ENCODE measurements around the gene TSNAX.

Gene TSNAX

GRCh38 chr1:231601824-231602672, 73.6 kb downstream of the TSNAX start:
- peak overlapping the region; percentile 69 for H3K27ac ChIP-seq
- no peak for TF ChIP-seq ZFX (IDR thresholded peaks at IDR 0.05; ENCODE audit: borderline replicate concordance)
- no peak for TF ChIP-seq CTCF (IDR thresholded peaks at IDR 0.05)

- H3K27ac ChIP-seq, result peak overlapping the region; percentile 69
- TF ChIP-seq CTCF (IDR thresholded peaks at IDR 0.05), result no peak
- no peak for TF ChIP-seq ZFX (IDR thresholded peaks at IDR 0.05; ENCODE audit: borderline replicate concordance)
These were observed 74.2 kb downstream of the TSNAX start for GRCh38 chr1:231602673-231602984.

GRCh38 chr1:231603598-231604275, 75.3 kb downstream of the TSNAX start:
- TF ChIP-seq CTCF (IDR thresholded peaks at IDR 0.05) (peak; percentile 92), ZFX (IDR thresholded peaks at IDR 0.05; ENCODE audit: borderline replicate concordance) (no peak)
- H3K27ac ChIP-seq, result peak overlapping the region; percentile 69

- TF ChIP-seq ZFX (IDR thresholded peaks at IDR 0.05; ENCODE audit: borderline replicate concordance) (no peak), CTCF (IDR thresholded peaks at IDR 0.05) (peak; percentile 51)
- peak overlapping the region; percentile 69 for H3K27ac ChIP-seq
These were observed 75.8 kb downstream of the TSNAX start for GRCh38 chr1:231604276-231604621.

GRCh38 chr1:231605149-231606100, 77.0 kb downstream of the TSNAX start:
- TF ChIP-seq CTCF (IDR thresholded peaks at IDR 0.05) (no peak), ZFX (IDR thresholded peaks at IDR 0.05; ENCODE audit: borderline replicate concordance) (no peak)
- H3K27ac ChIP-seq, result no peak overlapping the region

- TF ChIP-seq CTCF (IDR thresholded peaks at IDR 0.05), result no peak
- TF ChIP-seq ZFX (IDR thresholded peaks at IDR 0.05; ENCODE audit: borderline replicate concordance), result no peak
- H3K27ac ChIP-seq, result no peak overlapping the region
These were observed 78.2 kb downstream of the TSNAX start for GRCh38 chr1:231606712-231607111.

Data from 22Rv1 (cell line).